ENCODE measurements around the gene L3MBTL4.

DNA sequence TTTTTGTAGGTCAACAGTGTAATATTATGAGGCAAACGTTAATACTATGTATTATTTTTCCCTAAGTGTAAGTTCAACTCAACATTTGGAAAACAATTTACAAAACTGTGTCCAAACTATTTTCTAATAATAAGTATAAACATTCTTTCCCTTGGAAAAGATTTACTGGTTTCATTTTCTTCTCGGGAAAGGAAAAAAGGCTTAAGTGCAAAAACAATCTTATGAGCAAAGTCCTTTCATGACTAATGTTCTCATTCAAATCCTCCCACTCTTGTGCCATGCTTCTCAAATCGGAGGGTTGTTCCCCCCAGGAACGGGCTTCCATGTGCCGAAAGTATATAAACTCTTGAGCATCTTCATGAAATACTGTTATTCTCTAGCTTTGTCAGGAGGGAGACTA is 19.8 kb upstream of the L3MBTL4 start:
- TF ChIP-seq GATA2 (IDR thresholded peaks at IDR 0.05; ENCODE audit: low read depth, low read length) (no peak), GATA3 (IDR thresholded peaks at IDR 0.05; ENCODE audit: low read depth, low read length) (no peak)
